ENCODE data around the gene PWP2. TPM values are rescaled to one million over a fixed set of nuclear protein-coding genes. Genes with fewer than 3 reads are reported as not detected.

Gene PWP2
- total RNA-seq, 6 donors from 2014 or later: 2.0 to 15.7 (median 3.1) TPM

GRCh38 chr21:44062380-44062779 lies 44.8 kb upstream of the PWP2 start:
- ATAC-seq (ENCODE audit: low FRiP score in 2 of 2): peak in 1 of 2 donors; percentile 20
- DNase-seq: no peak
- Histone ChIP-seq H3K4me3 (no peak overlapping the region), H3K9me3 (no peaks in the 10 kb centered on the region), H3K4me1 (no peaks in the 10 kb centered on the region), H3K36me3 (peaks cover 19 to 99% (median 44%) of the 10 kb centered on the region in 4 donors), H3K27me3 (no peaks in the 10 kb centered on the region), H3K27ac (no peak overlapping the region)
- TF ChIP-seq EP300 (IDR thresholded peaks at IDR 0.05) (no peak), POLR2AphosphoS5 (IDR thresholded peaks at IDR 0.05) (no peak), CTCF (IDR thresholded peaks at IDR 0.05) (no peak), POLR2A (IDR thresholded peaks at IDR 0.05) (no peak)
- WGBS, 2 donors: 91 to 95% methylated on average over 7 of the region's 7 CpGs

- H3K27me3 ChIP-seq: no peaks in the 10 kb centered on the region
- no peak overlapping the region for H3K4me3 ChIP-seq
- DNase-seq: peak in 1 of 2 donors; percentile 35
- peaks cover 18 to 93% (median 42%) of the 10 kb centered on the region in 4 donors for H3K36me3 ChIP-seq
- TF ChIP-seq CTCF (IDR thresholded peaks at IDR 0.05) (no peak), EP300 (IDR thresholded peaks at IDR 0.05) (no peak), POLR2A (IDR thresholded peaks at IDR 0.05) (no peak)
- H3K4me1 ChIP-seq: no peaks in the 10 kb centered on the region
- no peak overlapping the region for H3K27ac ChIP-seq
- WGBS, 2 donors: 95 to 97% methylated on average over 16 to 19 of the region's 19 CpGs
- no peaks in the 10 kb centered on the region for H3K9me3 ChIP-seq
- ATAC-seq (ENCODE audit: low FRiP score in 2 of 2): no peak
These were observed 43.9 kb upstream of the PWP2 start for GRCh38 chr21:44063151-44063912.

GRCh38 chr21:44064852-44065403 lies 42.3 kb upstream of the PWP2 start:
- Histone ChIP-seq H3K4me3 (no peak overlapping the region), H3K27ac (no peak overlapping the region), H3K27me3 (no peaks in the 10 kb centered on the region), H3K4me1 (no peaks in the 10 kb centered on the region), H3K36me3 (peaks cover 8 to 89% (median 35%) of the 10 kb centered on the region in 4 donors), H3K9me3 (no peaks in the 10 kb centered on the region)
- 81 to 90% methylated on average over 12 to 13 of the region's 13 CpGs for WGBS, 2 donors
- ATAC-seq (ENCODE audit: low FRiP score in 2 of 2) (no peak), DNase-seq (no peak)
- no peak for TF ChIP-seq EP300 (IDR thresholded peaks at IDR 0.05)
- no peak for TF ChIP-seq POLR2A (IDR thresholded peaks at IDR 0.05)
- no peak for TF ChIP-seq CTCF (IDR thresholded peaks at IDR 0.05)

- no peaks in the 10 kb centered on the region for H3K4me1 ChIP-seq
- H3K27me3 ChIP-seq: no peaks in the 10 kb centered on the region
- 60 to 74% methylated on average over 9 of the region's 9 CpGs for WGBS, 2 donors
- H3K36me3 ChIP-seq: peaks cover 7 to 89% (median 33%) of the 10 kb centered on the region in 4 donors
- peak in 1 of 2 donors; percentile 53 for ATAC-seq (ENCODE audit: low FRiP score in 2 of 2)
- TF ChIP-seq CTCF (IDR thresholded peaks at IDR 0.05) (no peak), POLR2A (IDR thresholded peaks at IDR 0.05) (peak in 1 of 4 donors; percentile 10)
- no peak overlapping the region for H3K4me3 ChIP-seq
- no peak overlapping the region for H3K27ac ChIP-seq
- peak in 1 of 2 donors; percentile 63 for DNase-seq
- no peaks in the 10 kb centered on the region for H3K9me3 ChIP-seq
These were observed 41.8 kb upstream of the PWP2 start for GRCh38 chr21:44065428-44065827.
